ENCODE measurements around the gene MMP26. TPM values are rescaled to one million over a fixed set of nuclear protein-coding genes. Genes with fewer than 3 reads are reported as not detected.
"Not testable (repeated sequence)": the region's sequence is repeated elsewhere in the genome, so short reads cannot be mapped to it uniquely, and the experiment has no call there.

MMP26 gene
- total and polyA plus RNA-seq, 4 donors = not detected

GRCh38 chr11:4714300-4714699, 9.7 kb downstream of the MMP26 start:
- H3K27ac ChIP-seq (ENCODE audit: low read depth in 1 of 2, low read length in 2 of 2) = no peak overlapping the region
- H3K4me1 ChIP-seq (ENCODE audit: control insufficient read depth in 4 of 4, insufficient read depth in 4 of 4, low read length in 3 of 4) = no peaks in the 10 kb centered on the region
- H3K9me3 ChIP-seq (ENCODE audit: control insufficient read depth in 4 of 4, low read length in 3 of 4) = no peaks in the 10 kb centered on the region
- H3K36me3 ChIP-seq (ENCODE audit: control insufficient read depth in 4 of 4, insufficient read depth in 3 of 4, low read depth in 1 of 4, low read length in 3 of 4) = no peaks in the 10 kb centered on the region
- WGBS = 44% methylated on average over 5 of the region's 5 CpGs
- H3K4me3 ChIP-seq (ENCODE audit: low read depth in 1 of 3, low read length in 3 of 3) = no peak overlapping the region
- no peak for DNase-seq (ENCODE audit: low spot score)
- TF ChIP-seq MAX (IDR thresholded peaks at IDR 0.05) (no peak), ZBTB33 (IDR thresholded peaks at IDR 0.05) (no peak), SP1 (IDR thresholded peaks at IDR 0.05) (no peak), RXRA (IDR thresholded peaks at IDR 0.05) (no peak), REST (IDR thresholded peaks at IDR 0.05) (no peak), TAF1 (conservative IDR thresholded peaks at IDR 0.05) (no peak), JUND (IDR thresholded peaks at IDR 0.05) (no peak)
- H3K9ac ChIP-seq (ENCODE audit: low read depth in 1 of 2, low read length in 2 of 2) = no peak overlapping the region
- H3K27me3 ChIP-seq (ENCODE audit: control insufficient read depth in 4 of 4, insufficient read depth in 4 of 4, low read length in 3 of 4) = peaks cover 0 to 16% (median 0%) of the 10 kb centered on the region in 4 donors

GRCh38 chr11:4722616-4723534, 18.3 kb downstream of the MMP26 start:
- H3K4me3 ChIP-seq (ENCODE audit: low read depth in 1 of 3, low read length in 3 of 3); H3K9me3 ChIP-seq (ENCODE audit: control insufficient read depth in 4 of 4, low read length in 3 of 4); H3K4me1 ChIP-seq (ENCODE audit: control insufficient read depth in 4 of 4, insufficient read depth in 4 of 4, low read length in 3 of 4); H3K27me3 ChIP-seq (ENCODE audit: control insufficient read depth in 4 of 4, insufficient read depth in 4 of 4, low read length in 3 of 4); H3K36me3 ChIP-seq (ENCODE audit: control insufficient read depth in 4 of 4, insufficient read depth in 3 of 4, low read depth in 1 of 4, low read length in 3 of 4); DNase-seq (ENCODE audit: low spot score); H3K27ac ChIP-seq (ENCODE audit: low read depth in 1 of 2, low read length in 2 of 2); H3K9ac ChIP-seq (ENCODE audit: low read depth in 1 of 2, low read length in 2 of 2): not testable (repeated sequence)
- WGBS = 85% methylated on average over 33 of the region's 33 CpGs

- 83% methylated on average over 2 of the region's 2 CpGs for WGBS
- Histone ChIP-seq H3K27me3 (ENCODE audit: control insufficient read depth in 4 of 4, insufficient read depth in 4 of 4, low read length in 3 of 4) (peaks cover 0 to 4% (median 0%) of the 10 kb centered on the region in 4 donors), H3K4me1 (ENCODE audit: control insufficient read depth in 4 of 4, insufficient read depth in 4 of 4, low read length in 3 of 4) (no peaks in the 10 kb centered on the region), H3K9me3 (ENCODE audit: control insufficient read depth in 4 of 4, low read length in 3 of 4) (no peaks in the 10 kb centered on the region), H3K9ac (ENCODE audit: low read depth in 1 of 2, low read length in 2 of 2) (no peak overlapping the region), H3K27ac (ENCODE audit: low read depth in 1 of 2, low read length in 2 of 2) (no peak overlapping the region), H3K4me3 (ENCODE audit: low read depth in 1 of 3, low read length in 3 of 3) (no peak overlapping the region), H3K36me3 (ENCODE audit: control insufficient read depth in 4 of 4, insufficient read depth in 3 of 4, low read depth in 1 of 4, low read length in 3 of 4) (no peaks in the 10 kb centered on the region)
- DNase-seq (ENCODE audit: low spot score) = no peak
- no peak for TF ChIP-seq RAD21 (IDR thresholded peaks at IDR 0.05)
- no peak for TF ChIP-seq TAF1 (conservative IDR thresholded peaks at IDR 0.05)
- no peak for TF ChIP-seq RXRA (IDR thresholded peaks at IDR 0.05)
- TF ChIP-seq MAX (IDR thresholded peaks at IDR 0.05) = no peak
- no peak for TF ChIP-seq YY1 (IDR thresholded peaks at IDR 0.05)
- no peak for TF ChIP-seq EGR1 (IDR thresholded peaks at IDR 0.05; ENCODE audit: low read depth in 2 of 2)
- no peak for TF ChIP-seq JUND (IDR thresholded peaks at IDR 0.05)
- no peak for TF ChIP-seq HNF4G (IDR thresholded peaks at IDR 0.05)
- no peak for TF ChIP-seq ZBTB33 (IDR thresholded peaks at IDR 0.05)
- TF ChIP-seq FOXA2 (IDR thresholded peaks at IDR 0.05) = no peak
- TF ChIP-seq NR2F2 (IDR thresholded peaks at IDR 0.05) = no peak
- no peak for TF ChIP-seq CTCF (IDR thresholded peaks at IDR 0.05; ENCODE audit: low read depth, low read length, missing input control)
- no peak for TF ChIP-seq HNF4A (conservative IDR thresholded peaks at IDR 0.05)
- no peak for TF ChIP-seq GABPA (IDR thresholded peaks at IDR 0.05 in 1 of 2, conservative IDR thresholded peaks at IDR 0.05 in 1 of 2)
- TF ChIP-seq FOXA1 (IDR thresholded peaks at IDR 0.05) = no peak
Observed at GRCh38 chr11:4727171-4727570, 22.6 kb downstream of the MMP26 start.
